ENCODE measurements around the gene ATP7B.

ATP7B gene

DNA sequence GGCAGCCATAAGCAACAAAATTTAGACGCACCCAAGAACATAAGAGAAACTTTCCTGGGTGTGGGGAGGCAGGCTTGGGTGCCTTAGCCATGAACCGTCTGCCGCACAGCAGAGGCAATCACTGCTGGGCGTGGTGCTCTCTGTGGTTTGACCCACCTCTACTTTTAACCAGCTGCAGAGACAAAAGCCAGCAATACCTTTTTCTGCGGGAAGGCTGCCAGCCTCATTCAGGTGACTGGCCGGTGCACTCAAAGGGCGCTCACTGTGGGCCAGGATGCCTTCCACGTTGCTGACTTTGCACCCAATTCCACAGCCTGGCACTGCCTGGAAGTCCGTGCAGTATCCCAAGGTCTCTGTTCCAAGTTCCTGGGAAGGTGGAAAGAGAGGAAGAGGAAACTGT is 69.1 kb downstream of the ATP7B start:
- H3K27ac ChIP-seq: no peak overlapping the region
- TF ChIP-seq, protein P1, sequence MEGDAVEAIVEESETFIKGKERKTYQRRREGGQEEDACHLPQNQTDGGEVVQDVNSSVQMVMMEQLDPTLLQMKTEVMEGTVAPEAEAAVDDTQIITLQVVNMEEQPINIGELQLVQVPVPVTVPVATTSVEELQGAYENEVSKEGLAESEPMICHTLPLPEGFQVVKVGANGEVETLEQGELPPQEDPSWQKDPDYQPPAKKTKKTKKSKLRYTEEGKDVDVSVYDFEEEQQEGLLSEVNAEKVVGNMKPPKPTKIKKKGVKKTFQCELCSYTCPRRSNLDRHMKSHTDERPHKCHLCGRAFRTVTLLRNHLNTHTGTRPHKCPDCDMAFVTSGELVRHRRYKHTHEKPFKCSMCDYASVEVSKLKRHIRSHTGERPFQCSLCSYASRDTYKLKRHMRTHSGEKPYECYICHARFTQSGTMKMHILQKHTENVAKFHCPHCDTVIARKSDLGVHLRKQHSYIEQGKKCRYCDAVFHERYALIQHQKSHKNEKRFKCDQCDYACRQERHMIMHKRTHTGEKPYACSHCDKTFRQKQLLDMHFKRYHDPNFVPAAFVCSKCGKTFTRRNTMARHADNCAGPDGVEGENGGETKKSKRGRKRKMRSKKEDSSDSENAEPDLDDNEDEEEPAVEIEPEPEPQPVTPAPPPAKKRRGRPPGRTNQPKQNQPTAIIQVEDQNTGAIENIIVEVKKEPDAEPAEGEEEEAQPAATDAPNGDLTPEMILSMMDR (conservative IDR thresholded peaks at IDR 0.05): no peak

DNA sequence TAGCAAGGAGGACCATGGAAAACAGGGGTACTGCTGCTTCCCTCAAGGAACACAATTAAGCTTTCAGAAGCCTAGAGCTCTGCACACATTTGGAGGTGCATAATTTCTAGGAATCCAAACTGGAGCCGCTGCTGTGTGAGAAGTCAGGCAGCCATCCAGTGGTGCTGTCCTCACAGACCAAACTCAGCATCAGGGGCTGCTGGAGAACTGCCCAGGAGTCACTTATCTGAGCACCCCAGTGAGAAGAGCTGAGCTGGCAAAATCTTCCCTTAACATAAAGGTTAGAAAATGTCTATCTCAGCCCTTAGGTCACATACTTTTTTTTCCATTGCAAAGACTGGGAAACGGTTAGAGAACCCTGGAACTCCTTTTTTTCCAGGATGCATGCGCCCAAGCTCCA is 72.8 kb downstream of the ATP7B start:
- TF ChIP-seq, protein P1 (conservative IDR thresholded peaks at IDR 0.05): no peak
- H3K27ac ChIP-seq: no peak overlapping the region

DNA sequence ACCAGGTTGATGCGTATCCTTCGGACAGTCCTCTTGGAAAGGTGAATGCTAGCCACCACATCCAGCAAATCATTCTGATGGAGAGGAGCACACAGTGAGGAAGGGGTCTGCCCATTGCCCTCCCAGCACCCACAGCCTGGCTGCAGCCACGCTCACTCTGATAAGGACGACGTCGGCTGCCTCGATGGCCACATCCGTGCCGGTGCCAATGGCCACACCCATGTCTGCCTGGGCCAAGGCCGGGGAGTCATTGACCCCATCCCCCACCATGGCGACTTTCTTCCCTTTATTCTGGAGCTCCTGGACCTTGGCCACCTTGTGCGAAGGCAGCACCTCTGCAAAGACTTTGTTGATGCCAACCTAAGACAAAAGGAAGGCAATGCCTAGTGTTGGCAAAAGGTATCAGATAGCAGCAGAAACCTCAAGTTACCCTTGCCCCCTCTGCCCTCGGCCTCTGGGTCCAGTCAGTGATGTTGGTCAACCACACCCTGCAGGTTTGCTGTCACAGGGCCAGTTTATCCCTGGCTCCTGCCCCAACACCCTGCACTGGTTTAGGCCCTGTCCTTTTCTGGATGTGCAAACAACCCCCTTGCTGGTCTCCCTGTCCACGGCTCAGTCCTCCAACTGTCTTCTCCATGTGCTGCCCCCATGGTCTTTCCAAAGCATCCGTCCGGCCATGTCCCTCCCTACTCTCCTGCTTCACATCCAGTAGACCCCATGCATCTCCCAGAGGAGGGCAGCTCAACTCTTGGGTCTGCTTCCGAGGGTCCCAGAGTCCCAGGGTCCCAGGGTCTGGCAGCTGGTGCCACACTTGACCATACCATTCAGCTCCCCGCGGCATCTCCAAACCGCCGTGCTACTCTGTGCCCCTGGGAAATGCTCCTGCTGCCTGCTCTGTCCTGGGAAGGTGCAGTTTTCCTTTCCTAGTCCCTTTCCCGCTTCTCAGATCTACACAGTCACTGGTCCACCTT is 73.6 kb downstream of the ATP7B start:
- TF ChIP-seq, protein P1 (conservative IDR thresholded peaks at IDR 0.05): no peak
- no peak overlapping the region for H3K27ac ChIP-seq

- no peak overlapping the region for H3K27ac ChIP-seq
- TF ChIP-seq, protein P1 (conservative IDR thresholded peaks at IDR 0.05): peak; percentile 83
Measured at GRCh38 chr13:51935326-51936171, 75.7 kb downstream of the ATP7B start.

DNA sequence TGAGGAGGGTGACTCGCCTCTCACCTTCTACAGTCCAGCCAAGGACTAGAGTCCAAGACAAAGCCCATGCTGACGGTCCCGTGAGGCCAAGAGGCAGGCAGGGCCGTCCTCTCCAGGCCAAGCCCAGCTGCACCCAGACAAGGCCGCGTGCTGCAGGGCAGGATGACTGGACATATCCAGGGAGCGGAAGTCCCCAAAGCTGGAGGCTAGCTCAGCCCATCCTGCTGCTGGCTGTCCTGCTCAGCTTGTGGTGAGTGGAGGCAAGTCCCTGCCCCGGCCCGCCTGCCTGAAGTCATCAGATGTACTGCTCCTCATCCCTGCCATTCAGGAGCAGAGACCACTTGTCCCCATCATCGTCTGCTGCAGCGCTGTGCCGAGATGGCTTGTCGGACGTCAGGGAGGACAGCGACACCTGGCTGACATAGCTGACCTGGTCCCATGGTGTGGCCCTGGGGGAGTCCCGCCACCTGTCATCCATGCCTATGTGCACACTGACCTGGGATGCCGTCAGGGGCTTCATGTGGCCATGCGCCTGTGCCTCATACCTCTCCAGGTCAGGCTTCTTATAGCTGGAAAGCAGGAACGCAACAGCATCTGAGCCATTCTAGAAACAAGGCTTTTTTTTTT is 76.7 kb downstream of the ATP7B start:
- TF ChIP-seq, protein P1 (conservative IDR thresholded peaks at IDR 0.05): no peak
- H3K27ac ChIP-seq: no peak overlapping the region

GRCh38 chr13:51933466-51934058 is 77.7 kb downstream of the ATP7B start:
- TF ChIP-seq, protein P1 (conservative IDR thresholded peaks at IDR 0.05): no peak
- H3K27ac ChIP-seq: no peak overlapping the region
